Measurements from ENCODE around the gene NBAS.

Gene NBAS

DNA sequence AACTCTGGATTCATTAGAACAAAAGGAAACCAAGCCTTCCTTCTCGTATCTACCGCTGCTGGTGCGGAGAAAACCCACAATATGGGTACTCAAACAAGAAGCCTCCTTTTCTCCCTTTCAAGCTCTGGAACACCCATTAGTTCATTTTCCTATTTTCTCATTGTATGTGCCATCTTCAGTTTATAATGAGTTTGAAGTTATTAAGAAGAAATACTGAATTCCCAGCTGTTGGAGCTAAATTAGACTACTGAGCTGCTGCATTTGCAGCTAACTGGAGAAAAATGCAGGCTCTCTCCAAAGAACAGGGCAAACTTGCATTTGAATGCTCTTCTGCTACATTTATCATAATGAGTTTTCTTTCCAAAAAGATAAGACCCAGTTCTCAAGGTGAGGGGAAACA is 398.5 kb downstream of the NBAS start:
- no peaks in the 10 kb centered on the region for H3K36me3 ChIP-seq (ENCODE audit: insufficient read depth, low read length)
- no peaks in the 10 kb centered on the region for H3K27me3 ChIP-seq (ENCODE audit: insufficient read depth, low read length)
- H3K9me2 ChIP-seq (ENCODE audit: low read depth, low read length), result no peaks in the 10 kb centered on the region
- TF ChIP-seq EZH2 (IDR thresholded peaks at IDR 0.05; ENCODE audit: borderline replicate concordance, low read length), result no peak
- TF ChIP-seq, protein P1, sequence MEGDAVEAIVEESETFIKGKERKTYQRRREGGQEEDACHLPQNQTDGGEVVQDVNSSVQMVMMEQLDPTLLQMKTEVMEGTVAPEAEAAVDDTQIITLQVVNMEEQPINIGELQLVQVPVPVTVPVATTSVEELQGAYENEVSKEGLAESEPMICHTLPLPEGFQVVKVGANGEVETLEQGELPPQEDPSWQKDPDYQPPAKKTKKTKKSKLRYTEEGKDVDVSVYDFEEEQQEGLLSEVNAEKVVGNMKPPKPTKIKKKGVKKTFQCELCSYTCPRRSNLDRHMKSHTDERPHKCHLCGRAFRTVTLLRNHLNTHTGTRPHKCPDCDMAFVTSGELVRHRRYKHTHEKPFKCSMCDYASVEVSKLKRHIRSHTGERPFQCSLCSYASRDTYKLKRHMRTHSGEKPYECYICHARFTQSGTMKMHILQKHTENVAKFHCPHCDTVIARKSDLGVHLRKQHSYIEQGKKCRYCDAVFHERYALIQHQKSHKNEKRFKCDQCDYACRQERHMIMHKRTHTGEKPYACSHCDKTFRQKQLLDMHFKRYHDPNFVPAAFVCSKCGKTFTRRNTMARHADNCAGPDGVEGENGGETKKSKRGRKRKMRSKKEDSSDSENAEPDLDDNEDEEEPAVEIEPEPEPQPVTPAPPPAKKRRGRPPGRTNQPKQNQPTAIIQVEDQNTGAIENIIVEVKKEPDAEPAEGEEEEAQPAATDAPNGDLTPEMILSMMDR (IDR thresholded peaks at IDR 0.05; ENCODE audit: low read length), result no peak
- H3K79me2 ChIP-seq (ENCODE audit: insufficient read depth, low read length), result no peaks in the 10 kb centered on the region
- no peak overlapping the region for H3K27ac ChIP-seq (ENCODE audit: low read depth, low read length, poor library complexity, severe bottlenecking)
- no peak overlapping the region for H3K4me3 ChIP-seq (ENCODE audit: low read depth, low read length, poor library complexity, severe bottlenecking)
- no peak overlapping the region for H3K4me2 ChIP-seq (ENCODE audit: low read length)
- no peaks in the 10 kb centered on the region for H4K20me1 ChIP-seq (ENCODE audit: insufficient read depth, low read length)
- H2AFZ ChIP-seq (ENCODE audit: low read length), result no peak overlapping the region
- H3K9me3 ChIP-seq (ENCODE audit: low read length), result no peaks in the 10 kb centered on the region
- no peaks in the 10 kb centered on the region for H3F3A ChIP-seq (ENCODE audit: insufficient read depth, low read length)
- H3K4me1 ChIP-seq (ENCODE audit: insufficient read depth, low read length, severe bottlenecking), result no peaks in the 10 kb centered on the region
- no peak overlapping the region for H3K9ac ChIP-seq (ENCODE audit: low read length)

DNA sequence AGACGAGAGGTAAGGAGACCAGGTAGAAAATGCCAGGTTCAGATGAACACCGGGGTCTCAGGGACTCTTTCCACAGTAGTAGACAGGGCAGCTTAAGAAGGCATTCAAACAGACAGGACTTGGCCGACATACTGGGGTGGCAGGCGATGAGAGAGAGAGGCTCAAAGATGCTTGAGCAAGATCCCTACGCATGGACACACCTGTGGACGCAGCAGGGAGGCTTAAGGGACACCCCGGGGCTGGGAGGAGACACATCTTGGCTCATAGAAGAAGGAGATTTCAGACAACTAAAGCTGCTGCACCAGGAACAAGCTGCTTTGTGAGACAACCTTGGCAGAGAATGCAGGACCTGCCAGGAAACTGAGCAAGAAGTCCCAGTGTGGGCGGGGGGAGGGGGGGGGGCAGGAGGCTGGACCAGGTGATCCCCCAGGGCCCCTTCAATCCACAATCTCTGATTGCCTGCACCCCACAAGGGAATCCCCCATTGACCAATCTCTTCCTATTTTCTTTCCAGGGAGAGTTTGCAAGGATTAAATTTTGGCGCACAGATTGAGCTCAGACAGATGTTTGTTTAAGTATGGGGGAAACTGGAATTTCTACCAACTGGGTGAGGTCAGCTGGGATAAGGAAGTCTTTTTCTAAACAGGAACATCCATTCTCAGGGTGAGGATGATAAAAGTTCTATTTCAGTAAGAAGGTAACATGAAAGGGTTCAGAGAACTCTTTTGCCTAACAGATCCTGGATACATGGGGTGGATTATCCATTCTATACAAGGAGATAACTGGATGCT is 400.7 kb downstream of the NBAS start:
- TF ChIP-seq, protein P1 (IDR thresholded peaks at IDR 0.05; ENCODE audit: low read length), result no peak
- TF ChIP-seq EZH2 (IDR thresholded peaks at IDR 0.05; ENCODE audit: borderline replicate concordance, low read length), result no peak

DNA sequence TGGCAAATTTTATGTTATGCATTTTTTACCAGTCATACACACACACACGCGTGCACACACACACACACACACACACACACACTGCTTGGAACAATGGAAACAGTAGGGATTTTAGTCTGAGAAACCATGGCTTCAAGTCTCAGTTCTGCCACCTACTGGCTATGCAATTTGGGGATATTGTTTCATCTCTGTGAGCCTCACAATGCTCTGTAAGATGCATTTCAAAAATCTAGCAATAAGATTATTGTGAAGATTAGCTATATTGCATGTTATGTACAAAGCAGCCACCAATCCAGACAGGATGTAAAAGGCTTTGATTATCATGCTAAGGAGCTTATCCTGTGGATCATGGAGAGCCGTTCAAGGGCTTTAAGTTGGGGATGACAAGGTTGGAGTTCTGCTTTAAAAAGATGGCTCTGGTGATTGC is 401.4 kb downstream of the NBAS start:
- Histone ChIP-seq H3K4me3 (ENCODE audit: low read depth, low read length, poor library complexity, severe bottlenecking) (no peak overlapping the region), H3K36me3 (ENCODE audit: insufficient read depth, low read length) (no peaks in the 10 kb centered on the region), H3K27me3 (ENCODE audit: insufficient read depth, low read length) (no peaks in the 10 kb centered on the region), H3F3A (ENCODE audit: insufficient read depth, low read length) (no peaks in the 10 kb centered on the region), H3K4me2 (ENCODE audit: low read length) (no peak overlapping the region), H3K79me2 (ENCODE audit: insufficient read depth, low read length) (no peaks in the 10 kb centered on the region), H3K4me1 (ENCODE audit: insufficient read depth, low read length, severe bottlenecking) (no peaks in the 10 kb centered on the region), H2AFZ (ENCODE audit: low read length) (no peak overlapping the region), H3K27ac (ENCODE audit: low read depth, low read length, poor library complexity, severe bottlenecking) (no peak overlapping the region), H3K9me2 (ENCODE audit: low read depth, low read length) (no peaks in the 10 kb centered on the region), H3K9ac (ENCODE audit: low read length) (no peak overlapping the region), H3K9me3 (ENCODE audit: low read length) (no peaks in the 10 kb centered on the region), H4K20me1 (ENCODE audit: insufficient read depth, low read length) (no peaks in the 10 kb centered on the region)
- TF ChIP-seq, protein P1 (IDR thresholded peaks at IDR 0.05; ENCODE audit: low read length), result peak; percentile 65
- TF ChIP-seq EZH2 (IDR thresholded peaks at IDR 0.05; ENCODE audit: borderline replicate concordance, low read length), result no peak

More for the DNA sequence above, 400.7 kb downstream of the NBAS start:
- Histone ChIP-seq H3K4me1 (ENCODE audit: insufficient read depth, low read length, severe bottlenecking) (no peaks in the 10 kb centered on the region), H3K27me3 (ENCODE audit: insufficient read depth, low read length) (no peaks in the 10 kb centered on the region), H3K27ac (ENCODE audit: low read depth, low read length, poor library complexity, severe bottlenecking) (no peak overlapping the region), H4K20me1 (ENCODE audit: insufficient read depth, low read length) (no peaks in the 10 kb centered on the region), H3K79me2 (ENCODE audit: insufficient read depth, low read length) (no peaks in the 10 kb centered on the region), H3F3A (ENCODE audit: insufficient read depth, low read length) (no peaks in the 10 kb centered on the region), H3K9ac (ENCODE audit: low read length) (no peak overlapping the region), H3K9me3 (ENCODE audit: low read length) (no peaks in the 10 kb centered on the region), H3K4me3 (ENCODE audit: low read depth, low read length, poor library complexity, severe bottlenecking) (no peak overlapping the region), H3K36me3 (ENCODE audit: insufficient read depth, low read length) (no peaks in the 10 kb centered on the region), H3K9me2 (ENCODE audit: low read depth, low read length) (no peaks in the 10 kb centered on the region), H3K4me2 (ENCODE audit: low read length) (no peak overlapping the region), H2AFZ (ENCODE audit: low read length) (no peak overlapping the region)

Data from OCI-LY1 (cell line).